IPS-15b (cell line): ENCODE measurements around the gene RECK.
"Not testable (repeated sequence)": the region's sequence is repeated elsewhere in the genome, so short reads cannot be mapped to it uniquely, and the experiment has no call there.

Experiments used
- H3K27me3 ChIP-seq: one replicate; pipeline ENCODE4 v1.6.1; 2013; ENCODE audit warnings: low read length; ENCODE audit not compliant: control insufficient read depth, insufficient read depth
- H3K36me3 ChIP-seq: one replicate; pipeline ENCODE4 v1.6.1; 2013; ENCODE audit warnings: low read length; ENCODE audit not compliant: control insufficient read depth, insufficient read depth
- H3K4me1 ChIP-seq: one replicate; pipeline ENCODE4 v1.6.1; 2013; ENCODE audit warnings: mild to moderate bottlenecking, low read length; ENCODE audit not compliant: control insufficient read depth, insufficient read depth
- H3K4me3 ChIP-seq: one replicate; pipeline ENCODE4 v1.5.1; 2013; ENCODE audit warnings: low read depth, low read length
- H3K9ac ChIP-seq: one replicate; pipeline ENCODE4 v1.6.1; 2013; ENCODE audit warnings: low read depth, mild to moderate bottlenecking, low read length
- H3K9me3 ChIP-seq: one replicate; pipeline ENCODE4 v1.6.1; 2013; ENCODE audit warnings: mild to moderate bottlenecking, low read length; ENCODE audit not compliant: control insufficient read depth, insufficient read depth

RECK gene

GRCh38 chr9:36080519-36080918, 43.8 kb downstream of the RECK start:
- H3K36me3 ChIP-seq, result no peaks in the 10 kb centered on the region
- no peak overlapping the region for H3K9ac ChIP-seq
- H3K9me3 ChIP-seq, result no peaks in the 10 kb centered on the region
- H3K27me3 ChIP-seq, result no peaks in the 10 kb centered on the region
- no peaks in the 10 kb centered on the region for H3K4me1 ChIP-seq
- H3K4me3 ChIP-seq, result no peak overlapping the region

GRCh38 chr9:36082931-36083330, 46.2 kb downstream of the RECK start:
- H3K9me3 ChIP-seq, result no peaks in the 10 kb centered on the region
- no peak overlapping the region for H3K4me3 ChIP-seq
- no peaks in the 10 kb centered on the region for H3K27me3 ChIP-seq
- no peaks in the 10 kb centered on the region for H3K4me1 ChIP-seq
- no peak overlapping the region for H3K9ac ChIP-seq
- H3K36me3 ChIP-seq, result no peaks in the 10 kb centered on the region

GRCh38 chr9:36086442-36086841, 49.7 kb downstream of the RECK start:
- Histone ChIP-seq H3K9ac (no peak overlapping the region), H3K36me3 (no peaks in the 10 kb centered on the region), H3K9me3 (no peaks in the 10 kb centered on the region), H3K27me3 (no peaks in the 10 kb centered on the region), H3K4me3 (no peak overlapping the region), H3K4me1 (peaks cover 4% of the 10 kb centered on the region)

GRCh38 chr9:36087054-36087453, 50.3 kb downstream of the RECK start:
- H3K36me3 ChIP-seq, H3K9ac ChIP-seq, H3K4me1 ChIP-seq, H3K4me3 ChIP-seq, H3K9me3 ChIP-seq, H3K27me3 ChIP-seq: not testable (repeated sequence)

- peaks cover 13% of the 10 kb centered on the region for H3K4me1 ChIP-seq
- no peak overlapping the region for H3K9ac ChIP-seq
Observed at GRCh38 chr9:36088020-36088419, 51.3 kb downstream of the RECK start.

GRCh38 chr9:36091026-36091953, 54.6 kb downstream of the RECK start:
- Histone ChIP-seq H3K27me3 (no peaks in the 10 kb centered on the region), H3K9ac (no peak overlapping the region), H3K9me3 (no peaks in the 10 kb centered on the region), H3K4me1 (peaks cover 20% of the 10 kb centered on the region), H3K4me3 (no peak overlapping the region), H3K36me3 (no peaks in the 10 kb centered on the region)

More at GRCh38 chr9:36088020-36088419, 51.3 kb downstream of the RECK start:
- Histone ChIP-seq H3K4me3 (no peak overlapping the region), H3K36me3 (no peaks in the 10 kb centered on the region), H3K27me3 (no peaks in the 10 kb centered on the region), H3K9me3 (no peaks in the 10 kb centered on the region)

- no peaks in the 10 kb centered on the region for H3K27me3 ChIP-seq
- H3K36me3 ChIP-seq, result no peaks in the 10 kb centered on the region
- no peak overlapping the region for H3K9ac ChIP-seq
- H3K4me1 ChIP-seq, result peaks cover 20% of the 10 kb centered on the region
- no peak overlapping the region for H3K4me3 ChIP-seq
- H3K9me3 ChIP-seq, result no peaks in the 10 kb centered on the region
Observed at GRCh38 chr9:36092014-36092413, 55.3 kb downstream of the RECK start.

- Histone ChIP-seq H3K4me1 (peaks cover 20% of the 10 kb centered on the region), H3K9ac (no peak overlapping the region), H3K4me3 (no peak overlapping the region), H3K36me3 (no peaks in the 10 kb centered on the region), H3K9me3 (no peaks in the 10 kb centered on the region), H3K27me3 (no peaks in the 10 kb centered on the region)
Observed at GRCh38 chr9:36092509-36093215, 55.9 kb downstream of the RECK start.

GRCh38 chr9:36093384-36093783, 56.7 kb downstream of the RECK start:
- Histone ChIP-seq H3K9me3 (no peaks in the 10 kb centered on the region), H3K27me3 (no peaks in the 10 kb centered on the region), H3K4me3 (no peak overlapping the region), H3K9ac (no peak overlapping the region), H3K36me3 (no peaks in the 10 kb centered on the region), H3K4me1 (peaks cover 20% of the 10 kb centered on the region)

- H3K9ac ChIP-seq, result no peak overlapping the region
- H3K4me3 ChIP-seq, result no peak overlapping the region
- no peaks in the 10 kb centered on the region for H3K36me3 ChIP-seq
- no peaks in the 10 kb centered on the region for H3K27me3 ChIP-seq
- H3K9me3 ChIP-seq, result no peaks in the 10 kb centered on the region
- peaks cover 5% of the 10 kb centered on the region for H3K4me1 ChIP-seq
Observed at GRCh38 chr9:36099718-36100117, 63.0 kb downstream of the RECK start.

- no peak overlapping the region for H3K9ac ChIP-seq
- no peaks in the 10 kb centered on the region for H3K27me3 ChIP-seq
- no peak overlapping the region for H3K4me3 ChIP-seq
- no peaks in the 10 kb centered on the region for H3K9me3 ChIP-seq
- peaks cover 5% of the 10 kb centered on the region for H3K4me1 ChIP-seq
- H3K36me3 ChIP-seq, result no peaks in the 10 kb centered on the region
Observed at GRCh38 chr9:36100532-36100931, 63.8 kb downstream of the RECK start.
